Glomerular visceral epithelial cell (primary cell): ENCODE data around the gene STARD7.
"Not testable (repeated sequence)": the region's sequence is repeated elsewhere in the genome, so short reads cannot be mapped to it uniquely, and the experiment has no call there.

Source experiments
- DNase-seq: peaks from one replicate; pipeline ENCODE4 v3.0.0-alpha.2; 2016; ENCODE audit errors: extremely low spot score

The STARD7 gene

DNA sequence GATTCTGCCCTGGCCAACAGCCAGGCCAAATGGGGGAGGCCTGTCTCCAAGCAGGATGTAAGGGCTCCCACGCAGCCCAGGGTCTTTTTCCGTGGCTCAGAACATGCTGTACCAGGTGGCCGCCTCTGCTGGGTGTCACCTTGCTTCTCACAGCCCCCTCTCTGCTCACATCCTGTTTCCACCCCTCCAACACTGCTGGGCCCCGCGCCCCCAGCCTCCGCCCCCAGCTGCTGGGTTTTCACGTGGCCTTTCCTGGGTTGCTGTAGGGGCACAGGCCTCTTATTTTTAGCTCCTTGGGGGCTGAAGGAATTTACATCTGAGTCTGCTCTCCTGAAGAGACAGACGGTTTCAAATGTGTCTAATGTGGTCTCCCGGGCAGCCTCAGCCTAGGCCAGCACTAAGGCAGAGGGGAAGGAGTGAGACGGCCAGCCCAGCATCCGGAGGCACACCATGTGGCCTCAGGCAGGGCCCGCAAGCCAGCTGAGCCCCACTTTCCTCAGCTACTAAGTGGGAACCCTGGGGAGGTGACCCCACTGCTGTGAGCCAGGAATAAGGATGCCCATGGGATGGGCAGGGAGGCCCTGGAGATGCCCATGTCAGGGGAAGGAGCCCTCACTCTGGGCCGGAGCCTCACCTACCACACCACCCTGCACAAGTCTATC is 44.7 kb downstream of the STARD7 start:
- DNase-seq = no peak

DNA sequence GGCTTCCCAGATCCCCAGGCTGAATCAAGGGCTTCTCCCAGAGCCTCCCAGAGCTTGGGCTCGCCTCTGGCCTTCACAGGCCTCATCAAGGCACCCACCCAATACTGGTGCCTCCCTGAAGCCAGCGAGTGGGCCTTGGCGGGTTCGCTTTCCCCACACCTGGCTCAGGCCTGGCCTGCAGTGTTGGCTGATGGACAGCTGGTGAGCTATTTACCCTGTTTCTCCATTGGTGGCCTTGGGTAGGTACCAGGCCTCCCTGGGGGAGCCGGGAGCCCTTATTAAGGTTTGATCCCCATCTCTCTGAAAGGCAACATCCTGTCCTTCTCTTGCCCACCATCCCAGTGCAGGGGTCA is 45.2 kb downstream of the STARD7 start:
- DNase-seq = no peak

DNA sequence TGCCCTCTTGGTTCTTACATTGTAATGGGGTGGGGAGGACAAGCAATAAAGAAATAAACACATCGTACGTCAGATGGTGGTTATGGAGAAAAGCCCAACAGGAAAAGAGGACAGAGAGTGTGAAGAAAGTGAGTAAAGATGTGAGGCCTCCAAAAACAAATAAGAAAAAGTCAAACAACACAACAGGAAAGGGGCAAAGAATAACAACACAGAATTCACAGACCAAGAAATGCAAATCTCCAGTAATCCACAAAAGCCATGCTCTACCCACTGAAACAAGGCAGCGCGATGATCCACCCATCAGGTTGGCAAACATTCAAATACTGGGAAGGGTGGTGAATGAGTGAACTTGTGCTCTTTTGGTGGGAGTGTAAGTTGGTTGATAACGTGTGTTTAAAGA is 46.7 kb downstream of the STARD7 start:
- DNase-seq = no peak

DNA sequence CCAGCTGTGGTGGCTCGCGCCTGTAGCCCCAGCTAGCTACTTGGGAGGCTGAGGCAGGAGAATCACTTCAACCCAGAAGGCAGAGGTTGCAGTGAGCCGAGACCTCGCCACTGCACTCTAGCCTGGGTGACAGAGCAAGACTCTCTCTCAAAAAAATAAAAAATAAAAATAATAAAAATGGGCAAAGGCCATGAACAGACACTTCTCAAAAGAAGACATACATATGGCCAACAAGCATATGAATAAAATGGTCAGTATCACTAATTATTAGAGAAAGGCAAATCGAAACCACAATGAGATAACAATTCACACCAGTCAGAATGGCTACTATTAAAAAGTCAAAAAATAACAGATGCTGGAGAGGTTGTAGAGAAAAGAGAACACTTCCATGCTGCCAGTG is 48.3 kb downstream of the STARD7 start:
- not testable (repeated sequence) for DNase-seq

DNA sequence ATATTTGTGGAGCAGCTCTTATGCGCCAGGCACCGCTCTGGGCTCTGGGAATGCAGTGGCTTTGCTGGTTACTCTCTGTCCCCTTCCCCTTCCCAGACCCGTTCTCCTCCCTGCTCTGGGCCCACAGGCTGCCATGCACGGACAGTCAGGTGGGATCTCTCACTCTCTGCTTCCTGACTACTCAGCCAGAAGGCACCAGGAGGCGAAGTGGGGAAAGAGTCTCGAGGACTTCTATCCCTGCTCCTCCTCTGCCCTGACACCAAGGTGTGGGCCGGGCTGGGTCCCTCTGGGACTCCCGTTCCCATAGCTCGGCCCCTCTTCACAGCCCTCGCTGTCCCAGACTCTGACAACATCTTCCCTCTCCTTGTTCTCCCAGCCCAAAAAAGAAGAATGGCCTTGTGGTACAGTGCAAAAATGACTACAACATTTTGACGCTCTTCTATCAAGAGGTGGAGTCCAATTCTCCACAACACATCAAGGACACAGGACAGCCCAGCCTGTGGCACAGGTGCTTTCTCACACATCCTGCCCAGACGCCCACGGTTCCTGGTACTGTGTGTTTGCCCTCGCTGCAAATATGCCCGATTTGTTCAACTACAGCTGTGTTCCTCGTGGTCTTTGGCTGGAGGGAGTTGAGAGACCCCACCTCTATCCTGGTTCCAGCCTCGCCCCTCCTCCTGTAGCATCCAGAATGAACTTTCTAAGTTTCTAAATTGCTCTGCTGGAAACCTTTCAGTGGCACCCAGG is 49.4 kb downstream of the STARD7 start:
- DNase-seq = no peak

DNA sequence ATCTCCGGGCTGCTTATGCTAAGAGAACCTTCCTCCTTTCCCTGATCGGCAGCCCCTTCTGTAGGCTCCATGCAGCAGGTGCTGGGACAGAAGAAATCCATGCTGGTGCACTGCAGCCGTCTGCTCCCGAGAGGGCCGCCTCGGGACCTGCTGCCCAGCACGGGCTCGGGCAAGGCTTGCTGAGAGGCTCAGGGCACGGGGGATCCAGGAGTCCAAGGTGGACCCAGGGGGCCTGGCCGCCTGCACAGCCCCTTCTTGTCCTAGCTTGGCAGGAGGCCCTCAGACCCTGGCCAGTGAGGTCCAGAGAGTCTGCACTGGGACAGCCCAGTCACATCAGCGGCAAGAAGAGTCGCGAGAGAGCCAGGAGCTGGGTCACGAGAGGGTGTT is 50.1 kb downstream of the STARD7 start:
- no peak for DNase-seq

DNA sequence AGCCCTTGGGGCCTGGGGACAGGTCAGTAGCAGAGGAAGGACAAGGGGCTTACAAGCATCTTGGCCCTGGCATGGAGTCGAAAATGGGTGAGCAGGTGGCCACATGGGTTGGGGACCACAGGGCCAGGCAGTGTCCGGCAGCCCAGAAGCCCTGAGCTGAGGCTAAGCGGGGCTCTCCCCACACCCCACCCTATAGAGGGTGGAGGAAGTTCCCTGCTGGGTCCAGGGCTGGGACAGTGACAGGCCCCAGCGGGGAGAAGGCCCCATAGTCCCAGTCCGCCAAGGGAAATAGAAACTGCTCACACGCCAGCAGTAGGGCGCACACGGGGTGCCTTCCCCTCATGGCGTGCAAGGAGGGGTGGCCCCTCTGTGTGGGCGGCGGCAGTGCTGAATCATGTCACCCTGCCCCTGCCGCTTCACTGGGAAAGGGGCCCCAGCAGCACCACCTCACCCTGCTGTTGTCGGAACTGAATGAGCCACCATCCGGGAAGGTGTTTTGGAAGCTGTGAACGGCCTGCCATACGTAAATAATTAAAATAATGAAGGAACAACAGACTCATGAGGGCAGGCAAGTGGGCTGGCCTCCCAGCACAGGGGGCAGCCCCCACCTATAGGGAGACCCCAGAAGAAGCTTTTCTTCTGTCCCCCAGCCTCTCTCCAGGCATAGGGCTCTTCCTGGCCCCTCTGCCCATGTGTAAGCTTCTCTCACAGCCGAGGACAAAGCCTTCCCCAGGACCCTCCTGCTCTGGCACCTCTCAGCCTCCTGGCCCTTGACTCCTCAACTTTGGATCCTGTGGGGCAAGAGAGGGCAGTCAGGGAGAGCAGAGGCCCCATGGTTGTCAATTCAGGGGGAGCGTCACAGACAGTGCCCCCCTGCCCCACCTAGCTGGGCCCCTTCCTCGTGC is 50.7 kb downstream of the STARD7 start:
- no peak for DNase-seq

DNA sequence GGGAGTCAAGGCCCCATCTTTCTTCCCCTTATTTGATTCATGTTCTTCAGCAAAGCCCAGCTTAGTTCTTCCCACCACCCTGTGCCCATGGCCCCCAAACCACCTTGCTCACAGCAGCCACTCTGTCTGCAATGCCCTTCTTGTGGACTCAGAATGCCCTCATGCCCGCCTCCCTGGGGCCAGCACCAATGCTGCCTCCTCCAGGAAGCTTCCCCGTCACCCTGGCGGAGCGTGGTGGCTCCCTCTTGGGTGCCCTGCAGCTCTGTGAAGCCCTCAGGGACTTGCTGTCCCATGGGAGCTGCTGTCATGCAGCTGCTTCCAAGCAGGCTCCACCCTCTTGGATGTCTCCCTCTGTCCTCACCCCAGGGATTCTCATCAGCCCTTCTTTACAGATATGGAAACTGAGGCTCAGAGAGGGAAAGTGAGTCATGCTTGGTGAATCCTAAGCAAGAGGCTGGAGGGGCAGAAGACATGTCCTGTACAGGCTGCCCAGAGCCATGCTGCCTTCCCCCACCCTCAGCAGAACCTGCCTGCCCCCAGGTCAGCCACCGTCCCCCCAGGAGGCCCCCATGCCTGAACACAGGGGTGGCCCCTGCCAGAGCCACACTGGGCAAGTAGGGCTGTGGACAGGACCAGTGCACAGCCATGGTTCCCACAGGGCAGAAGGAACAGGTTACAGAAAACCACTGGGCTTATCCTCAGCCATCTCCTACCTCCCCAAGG is 51.5 kb downstream of the STARD7 start:
- DNase-seq = no peak

DNA sequence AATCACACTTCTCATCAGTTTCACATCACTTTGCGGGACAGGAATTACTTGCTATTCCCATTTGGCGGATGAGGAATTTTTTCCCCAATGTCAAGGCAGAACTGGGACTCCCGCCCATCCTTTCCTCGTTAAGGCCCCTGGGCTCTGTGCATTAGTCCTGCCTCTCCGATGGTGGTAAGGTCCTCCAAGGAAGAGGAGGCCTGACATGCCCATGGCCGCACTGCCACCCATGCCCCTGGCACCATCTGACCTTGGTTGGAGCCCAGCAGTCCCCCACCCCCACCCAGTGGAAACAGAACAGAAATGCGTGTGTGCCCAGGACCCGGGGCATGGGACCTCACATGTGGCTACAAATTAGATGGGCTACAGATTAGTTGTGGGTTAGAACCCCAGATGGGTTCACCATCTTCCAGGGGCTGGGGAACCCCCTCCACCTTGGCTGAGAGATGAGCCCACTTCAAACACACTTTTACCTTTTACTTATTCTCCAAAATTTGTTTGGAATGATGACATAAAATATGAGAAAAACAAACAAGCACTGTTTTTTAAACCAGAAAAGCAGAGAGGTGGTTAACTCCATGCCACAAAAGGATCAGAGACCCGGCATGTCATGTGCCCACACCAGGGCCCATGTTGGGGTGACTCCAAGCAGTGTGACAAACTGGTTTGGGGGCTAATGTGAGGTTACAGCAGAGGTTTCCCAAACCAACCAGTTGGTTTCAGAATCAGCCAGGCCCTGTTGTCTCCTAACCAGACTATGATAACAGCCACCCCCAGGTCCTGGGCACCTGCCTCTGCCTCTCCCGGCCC is 52.4 kb downstream of the STARD7 start:
- DNase-seq = no peak

- DNase-seq = no peak
These were observed 53.9 kb downstream of the STARD7 start for GRCh38 chr2:96154506-96155380.

GRCh38 chr2:96153991-96154431 is 54.6 kb downstream of the STARD7 start:
- no peak for DNase-seq

DNA sequence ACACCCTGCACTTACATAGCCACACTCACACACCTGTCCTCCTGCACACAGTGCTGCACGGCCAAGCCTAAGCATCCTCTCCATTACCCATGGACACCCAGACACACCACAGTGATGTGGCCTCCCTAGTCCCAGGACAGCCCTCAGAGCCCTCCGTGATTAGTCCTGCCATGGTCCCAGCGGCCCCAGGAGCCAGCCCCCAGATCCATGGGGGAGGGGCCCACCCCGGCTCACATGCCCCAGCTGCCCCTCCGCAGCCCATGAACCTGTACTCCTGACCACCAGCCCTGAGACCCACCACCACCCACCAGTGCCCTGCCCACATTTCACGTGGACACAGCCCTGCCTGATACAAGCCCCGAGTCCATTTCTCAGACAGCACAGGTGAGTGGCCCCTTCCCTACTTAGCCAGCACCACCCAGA is 55.3 kb downstream of the STARD7 start:
- no peak for DNase-seq

DNA sequence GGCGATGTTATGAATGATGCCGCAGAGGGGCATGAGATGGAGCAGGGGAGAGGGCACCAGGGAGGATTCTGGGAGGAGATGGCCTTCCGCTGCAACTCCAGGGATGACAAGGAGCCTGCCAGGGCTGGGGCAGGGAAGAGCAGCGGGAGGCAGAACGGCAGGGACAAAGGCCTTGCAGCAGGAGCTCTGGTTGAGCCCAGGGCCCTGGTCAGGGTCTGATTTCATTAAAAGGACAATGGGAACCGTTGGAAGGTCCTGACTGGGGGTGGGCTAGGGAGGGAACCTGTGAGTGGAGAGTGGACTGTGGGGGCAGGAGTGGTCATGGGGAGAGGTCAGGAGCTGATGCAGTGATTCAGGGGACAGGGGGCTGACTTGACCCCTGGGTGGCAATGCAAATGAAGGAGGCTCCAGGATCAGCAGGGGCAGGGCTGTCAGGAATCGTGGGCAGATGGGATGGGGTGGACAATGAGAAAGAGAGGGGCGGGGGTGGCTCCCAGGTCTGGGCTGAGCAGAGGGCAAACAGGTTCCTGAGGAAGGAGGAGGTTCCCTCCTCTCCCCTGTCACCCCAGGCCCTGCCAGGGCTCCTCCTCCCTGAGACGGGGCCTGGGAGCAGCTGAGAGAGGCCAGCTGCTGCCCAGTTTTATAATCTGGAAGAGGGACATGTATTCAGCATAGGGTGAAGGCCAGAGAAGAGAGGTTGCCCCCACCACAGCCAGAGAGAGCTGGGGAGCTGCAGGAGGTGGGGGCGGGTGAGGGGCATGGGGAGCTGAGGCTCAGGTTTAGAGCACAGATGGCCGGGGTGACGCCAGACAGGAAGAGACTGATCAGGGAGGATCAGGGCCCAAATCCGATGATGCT is 56.1 kb downstream of the STARD7 start:
- DNase-seq = no peak

DNA sequence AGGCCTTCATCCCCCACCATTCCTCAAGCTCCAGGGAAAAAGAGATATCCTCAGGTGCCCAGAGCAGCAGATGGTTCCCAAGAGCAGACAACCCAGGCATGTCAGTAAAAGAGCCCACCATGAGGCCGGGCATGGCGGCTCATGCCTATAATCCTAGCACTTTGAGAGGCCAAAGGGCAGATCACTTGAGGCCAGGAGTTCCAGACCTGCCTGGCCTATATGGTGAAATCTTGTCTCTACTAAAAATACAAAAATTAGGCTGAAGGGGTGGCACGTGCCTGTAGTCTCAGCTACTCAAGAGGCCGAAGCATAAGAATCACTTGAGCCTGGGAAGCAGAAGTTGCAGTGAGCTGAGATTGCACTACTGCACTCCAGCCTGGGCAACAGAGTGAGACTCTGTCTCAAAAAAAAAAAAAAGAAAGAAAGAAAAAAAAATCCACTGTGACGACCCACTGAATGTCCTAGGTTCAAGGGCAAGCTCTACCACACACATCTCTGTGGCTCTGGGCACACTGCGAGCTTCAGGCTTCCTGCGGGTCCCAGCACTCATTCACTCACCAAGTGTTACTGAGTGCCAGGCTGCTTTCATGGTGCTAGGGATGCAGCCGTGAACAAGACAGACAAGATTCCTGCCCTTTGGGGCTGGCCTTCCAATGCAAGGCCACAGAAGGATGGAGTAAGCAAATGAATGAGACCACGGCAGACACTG is 56.9 kb downstream of the STARD7 start:
- DNase-seq = no peak

GRCh38 chr2:96150791-96151594 is 57.6 kb downstream of the STARD7 start:
- DNase-seq = no peak

GRCh38 chr2:96150007-96150640 is 58.5 kb downstream of the STARD7 start:
- no peak for DNase-seq
